IMR-90 (cell line): Measurements from ENCODE around the gene HES6. TPM values are rescaled to one million over a fixed set of nuclear protein-coding genes. Genes with fewer than 3 reads are reported as not detected.

Experiments
- ATAC-seq: fragments of 200-7000 bp; cut with Tn5 transposase; 2 replicates; pipeline ENCODE4 v1.9.1; 2020; ENCODE audit warnings: low read depth, mild to moderate bottlenecking, moderate library complexity
- BruUV-seq: library from RNA; stranded (reverse); fragments of 400-500 nt; replicated peaks from 2 replicates; lab custom pipeline; 2021; lab: Mats Ljungman, UMichigan
- CTCF ChIA-PET: fragments of 300-600 bp; formaldehyde crosslinking; extraction: SDS; loops from one replicate; lab custom pipeline; 2021; ENCODE audit warnings: antibody characterized with exemption; lab: Yijun Ruan, JAX
- POLR2A ChIA-PET: fragments of 300-600 bp; sonication (Branson Sonifier 250); formaldehyde crosslinking; loops from one replicate; lab custom pipeline; 2022; ENCODE audit warnings: antibody characterized with exemption; ENCODE audit not compliant: unreplicated experiment; lab: Charles Lee
- DNase-seq: peaks from one replicate; pipeline ENCODE4 v3.0.0; 2013
- H2AFZ ChIP-seq: replicated peaks from 2 replicates; pipeline ENCODE3; 2013; ENCODE audit warnings: low read length, mild to moderate bottlenecking; ENCODE audit not compliant: poor library complexity
- H2AK5ac ChIP-seq: 2 replicates; pipeline ENCODE4 v1.6.1; 2013; ENCODE audit warnings: low read depth, low read length, inconsistent platforms
- H2AK9ac ChIP-seq: replicated peaks from 2 replicates; pipeline ENCODE3; 2013; ENCODE audit warnings: mild to moderate bottlenecking, low read depth, low read length, moderate library complexity; ENCODE audit not compliant: poor library complexity
- H2BK120ac ChIP-seq: 2 replicates; pipeline ENCODE4 v1.6.1; 2013; ENCODE audit warnings: low read depth, low read length, inconsistent platforms
- H2BK15ac ChIP-seq: 3 replicates; pipeline ENCODE4 v1.6.1; 2013; ENCODE audit warnings: low read depth, low read length, inconsistent platforms
- H2BK20ac ChIP-seq: 2 replicates; pipeline ENCODE4 v1.6.1; 2013; ENCODE audit warnings: low read depth, mild to moderate bottlenecking, inconsistent platforms, low read length, moderate library complexity
- H2BK5ac ChIP-seq: 2 replicates; pipeline ENCODE4 v1.6.1; 2013; ENCODE audit warnings: mild to moderate bottlenecking, low read depth, low read length, inconsistent platforms; ENCODE audit not compliant: poor library complexity, severe bottlenecking
- H3K14ac ChIP-seq: replicated peaks from 2 replicates; pipeline ENCODE4 v1.6.1; 2013; ENCODE audit warnings: low read depth, low read length, inconsistent platforms
- H3K18ac ChIP-seq: 2 replicates; pipeline ENCODE4 v1.6.1; 2013; ENCODE audit warnings: low read depth, low read length, control low read depth
- H3K23ac ChIP-seq: 2 replicates; pipeline ENCODE4 v1.6.1; 2013; ENCODE audit warnings: low read depth, low read length, inconsistent platforms
- H3K27ac ChIP-seq: 2 replicates; pipeline ENCODE4 v1.5.1; 2013; ENCODE audit warnings: mild to moderate bottlenecking, control low read depth, low read length; ENCODE audit not compliant: insufficient read depth
- H3K27me3 ChIP-seq: 2 replicates; pipeline ENCODE4 v1.6.1; 2013; ENCODE audit warnings: low read length; ENCODE audit not compliant: control insufficient read depth, insufficient read depth
- H3K36me3 ChIP-seq: 2 replicates; pipeline ENCODE4 v1.6.1; 2013; ENCODE audit warnings: low read length, mixed read lengths; ENCODE audit not compliant: control insufficient read depth, insufficient read depth
- H3K4ac ChIP-seq: 2 replicates; pipeline ENCODE4 v1.6.1; 2013; ENCODE audit warnings: low read depth, low read length, inconsistent platforms
- H3K4me1 ChIP-seq: 2 replicates; pipeline ENCODE4 v1.6.1; 2013; ENCODE audit warnings: low read length, mixed read lengths; ENCODE audit not compliant: control insufficient read depth, insufficient read depth
- H3K4me2 ChIP-seq: 2 replicates; pipeline ENCODE4 v1.6.1; 2013; ENCODE audit warnings: low read depth, mild to moderate bottlenecking, control low read depth, low read length, moderate library complexity
- H3K4me3 ChIP-seq: 2 replicates; pipeline ENCODE4 v1.5.1; 2013; ENCODE audit warnings: low read depth, mild to moderate bottlenecking, control low read depth, low read length, moderate library complexity; ENCODE audit not compliant: insufficient read depth
- H3K56ac ChIP-seq: 2 replicates; pipeline ENCODE4 v1.6.1; 2013; ENCODE audit warnings: low read length, inconsistent platforms; ENCODE audit not compliant: insufficient read depth; ENCODE audit errors: extremely low read depth
- H3K79me1 ChIP-seq, 2 experiments: 2 replicates each; pipeline ENCODE4 v1.6.1; 2013; ENCODE audit warnings: low read length in 2 of 2, inconsistent platforms in 1 of 2, low read depth in 1 of 2
- H3K9ac ChIP-seq: 2 replicates; pipeline ENCODE4 v1.6.1; 2013; ENCODE audit warnings: low read depth, low read length, control low read depth
- H3K9me1 ChIP-seq: 2 replicates; pipeline ENCODE4 v1.6.1; 2013; ENCODE audit warnings: low read length, inconsistent platforms; ENCODE audit not compliant: insufficient read depth
- H3K9me3 ChIP-seq: 2 replicates; pipeline ENCODE4 v1.6.1; 2013; ENCODE audit warnings: low read length; ENCODE audit not compliant: control insufficient read depth, insufficient read depth
- H4K20me1 ChIP-seq: 2 replicates; pipeline ENCODE4 v1.6.1; 2013; ENCODE audit warnings: low read length, inconsistent platforms; ENCODE audit not compliant: insufficient read depth
- H4K5ac ChIP-seq: 2 replicates; pipeline ENCODE4 v1.6.1; 2013; ENCODE audit warnings: mild to moderate bottlenecking, low read depth, low read length, control low read depth
- H4K8ac ChIP-seq, 2 experiments: 2 replicates each; pipeline ENCODE4 v1.6.1; 2013; ENCODE audit warnings: low read depth in 2 of 2, low read length in 2 of 2, control low read depth in 1 of 2, inconsistent platforms in 1 of 2
- H4K91ac ChIP-seq: 2 replicates; pipeline ENCODE4 v1.6.1; 2013; ENCODE audit warnings: low read depth, low read length, inconsistent platforms; ENCODE audit not compliant: insufficient read depth
- BHLHE40 ChIP-seq: fragments of 150-350 bp; IDR thresholded peaks from 2 replicates; pipeline ENCODE4 v1.6.1; 2016; ENCODE audit warnings: mild to moderate bottlenecking, low read depth, low read length
- CHD1 ChIP-seq: IDR thresholded peaks from 2 replicates; pipeline ENCODE4 v1.6.1; 2012; ENCODE audit warnings: low read depth, low read length, improper control_type of control experiment
- ELK1 ChIP-seq: fragments of 150-350 bp; IDR thresholded peaks from 2 replicates; pipeline ENCODE4 v1.6.1; 2016; ENCODE audit warnings: low read depth, mild to moderate bottlenecking, low read length, moderate library complexity, borderline replicate concordance
- FOS ChIP-seq: fragments of 150-350 bp; IDR thresholded peaks from 2 replicates; pipeline ENCODE4 v1.6.1; 2016; ENCODE audit warnings: low read depth, low read length
- MAFK ChIP-seq: IDR thresholded peaks from 2 replicates; pipeline ENCODE4 v1.6.1; 2012; ENCODE audit warnings: low read depth, low read length, improper control_type of control experiment
- MAZ ChIP-seq: IDR thresholded peaks from 2 replicates; pipeline ENCODE4 v1.6.1; 2012; ENCODE audit warnings: low read depth, mild to moderate bottlenecking, low read length, improper control_type of control experiment, moderate library complexity, borderline replicate concordance
- MXI1 ChIP-seq: IDR thresholded peaks from 2 replicates; pipeline ENCODE4 v1.6.1; 2012; ENCODE audit warnings: low read depth, mild to moderate bottlenecking, low read length, moderate library complexity, borderline replicate concordance
- POLR2A ChIP-seq: IDR thresholded peaks from 2 replicates; pipeline ENCODE4 v1.6.1; 2012; ENCODE audit warnings: mild to moderate bottlenecking, low read depth, low read length
- RAD21 ChIP-seq: IDR thresholded peaks from 2 replicates; pipeline ENCODE4 v1.6.1; 2012; ENCODE audit warnings: low read length, improper control_type of control experiment
- RCOR1 ChIP-seq: IDR thresholded peaks from 2 replicates; pipeline ENCODE4 v1.6.1; 2012; ENCODE audit warnings: mild to moderate bottlenecking, low read length, improper control_type of control experiment; ENCODE audit not compliant: insufficient replicate concordance
- RFX5 ChIP-seq: IDR thresholded peaks from 2 replicates; pipeline ENCODE4 v1.8.0; 2012; ENCODE audit warnings: low read depth, mild to moderate bottlenecking, low read length, moderate library complexity
- SMC3 ChIP-seq: fragments of 150-350 bp; IDR thresholded peaks from 2 replicates; pipeline ENCODE4 v1.6.1; 2016; ENCODE audit warnings: low read depth, mild to moderate bottlenecking, antibody characterized with exemption, low read length, moderate library complexity
- WGBS, 2 experiments: methylation state at CpG; one replicate each; pipeline versions ENCODE4 v1.1.5 to v1.1.7; 2013; ENCODE audit warnings: missing lambda C conversion rate in 2 of 2; ENCODE audit not compliant: insufficient read length in 1 of 2; ENCODE audit errors: extremely low coverage in 2 of 2; 5-methylcytosine and 5-hydroxymethylcytosine counted together
- dilution Hi-C: fragments of 300-500 bp; cut with HindIII; formaldehyde crosslinking; loops from one replicate; pipeline ENCODE4 v1.14.3; 2018; ENCODE audit warnings: low sequenced_read_pairs; ENCODE audit not compliant: unreplicated experiment
- in situ Hi-C: fragments of 300-500 bp; cut with MboI; formaldehyde crosslinking; loops from 3 replicates; pipeline ENCODE4 v1.14.3; 2019; ENCODE audit warnings: low sequenced_read_pairs, inconsistent platforms, mixed read lengths
- intact Hi-C: fragments of 100-400 bp; cut with micrococcal nuclease; formaldehyde crosslinking; loops from 2 replicates; pipeline ENCODE4 v1.10.0; 2022
- polyA plus RNA-seq, 3 experiments: library from polyadenylated mRNA; depleted of rRNA; stranded (reverse); fragments of >200 nt; gene quantifications; 2 replicates each; pipeline ENCODE4 v1.2.3, GENCODE V29; 2012; ENCODE audit warnings: low replicate concordance in 1 of 3
- total RNA-seq: library from RNA; depleted of rRNA; stranded (reverse); fragments of >200 nt; gene quantifications from 2 replicates; pipeline ENCODE4 v1.2.3, GENCODE V29; 2012
- TF ChIP-seq, protein P1 (sequence below): conservative IDR thresholded peaks from 2 replicates; pipeline ENCODE4 v1.5.1; 2012; ENCODE audit warnings: mild to moderate bottlenecking, low read depth, low read length, improper control_type of control experiment
- TF ChIP-seq, protein P2 (sequence below): fragments of 150-350 bp; IDR thresholded peaks from 2 replicates; pipeline ENCODE4 v1.6.1; 2017; ENCODE audit warnings: mild to moderate bottlenecking, antibody characterized with exemption, low read length, low read depth

The HES6 gene
- total and polyA plus RNA-seq, 2 of the 4 experiments (the other 2 are of a cell fraction) = 1.3 to 3.3 TPM

DNA sequence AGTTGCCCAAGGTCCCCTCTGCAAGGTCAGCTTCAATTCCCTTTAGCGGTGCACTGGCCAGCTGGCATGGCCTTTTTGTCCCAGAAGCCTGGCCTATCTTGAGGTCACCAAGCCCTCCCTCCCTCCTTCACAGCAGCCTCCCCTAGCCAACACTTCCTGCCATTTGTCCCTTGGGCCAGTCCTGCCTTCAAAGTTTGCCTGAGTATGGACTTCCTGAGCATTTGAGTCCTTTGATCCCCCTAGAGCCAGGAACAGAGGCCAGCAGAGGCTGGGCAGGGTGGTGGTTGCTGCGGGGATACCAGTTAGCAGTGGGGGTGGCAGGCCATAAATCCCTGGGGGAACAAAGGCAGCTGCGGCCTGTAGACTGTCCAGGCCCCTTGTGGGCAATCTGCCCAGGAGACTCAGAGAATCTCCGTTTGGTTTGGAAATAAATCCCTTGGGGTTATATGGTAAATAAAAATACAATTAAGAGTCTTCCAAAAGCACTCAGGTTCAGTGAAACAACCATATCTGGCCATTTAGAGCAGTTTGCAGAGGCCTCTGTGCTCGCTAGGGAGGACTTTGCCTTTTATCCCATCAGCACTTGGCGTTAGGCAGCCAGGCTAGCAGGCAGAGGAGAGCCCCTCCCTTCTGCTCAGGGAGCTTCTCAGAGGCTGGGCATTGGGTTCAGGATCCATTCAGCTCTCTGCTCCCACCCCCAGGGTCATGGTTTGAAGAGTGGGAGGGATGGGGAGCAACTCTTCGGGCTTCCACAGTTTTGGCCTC is 3.1 kb upstream of the HES6 start:
- Histone ChIP-seq H3K4ac (no peak overlapping the region), H2AK5ac (no peak overlapping the region), H3K36me3 (peaks cover 4% of the 10 kb centered on the region; the same call in 1 of the 2 replicates), H3K4me3 (no peak overlapping the region), H3K18ac (no peak overlapping the region), H2BK15ac (no peak overlapping the region), H3K27ac (no peak overlapping the region), H3K14ac (no peak overlapping the region), H4K91ac (no peak overlapping the region), H2AFZ (no peak overlapping the region), H3K9me1 (no peaks in the 10 kb centered on the region), H2BK20ac (no peak overlapping the region), H2AK9ac (no peak overlapping the region), H3K4me1 (peaks cover 2% of the 10 kb centered on the region; the same call in 1 of the 2 replicates), H4K8ac (no peak overlapping the region), H3K9me3 (no peaks in the 10 kb centered on the region), H3K79me1 (peaks cover 0 to 2% of the 10 kb centered on the region in 2 experiments; a peak in 1 of 4 replicates), H3K56ac (no peak overlapping the region), H3K27me3 (peaks cover 9% of the 10 kb centered on the region), H4K5ac (no peak overlapping the region), H3K4me2 (no peak overlapping the region), H2BK120ac (no peak overlapping the region), H4K20me1 (no peaks in the 10 kb centered on the region), H3K23ac (no peak overlapping the region), H3K9ac (no peak overlapping the region), H2BK5ac (no peak overlapping the region)
- no peak for DNase-seq
- in situ Hi-C loops = no loop called here
- TF ChIP-seq SMC3 (no peak), MAFK (no peak), BHLHE40 (no peak), MAZ (no peak), RCOR1 (no peak), CHD1 (no peak), RAD21 (no peak), MXI1 (no peak), POLR2A (no peak), ELK1 (no peak), RFX5 (no peak), FOS (no peak)
- TF ChIP-seq, protein P1, sequence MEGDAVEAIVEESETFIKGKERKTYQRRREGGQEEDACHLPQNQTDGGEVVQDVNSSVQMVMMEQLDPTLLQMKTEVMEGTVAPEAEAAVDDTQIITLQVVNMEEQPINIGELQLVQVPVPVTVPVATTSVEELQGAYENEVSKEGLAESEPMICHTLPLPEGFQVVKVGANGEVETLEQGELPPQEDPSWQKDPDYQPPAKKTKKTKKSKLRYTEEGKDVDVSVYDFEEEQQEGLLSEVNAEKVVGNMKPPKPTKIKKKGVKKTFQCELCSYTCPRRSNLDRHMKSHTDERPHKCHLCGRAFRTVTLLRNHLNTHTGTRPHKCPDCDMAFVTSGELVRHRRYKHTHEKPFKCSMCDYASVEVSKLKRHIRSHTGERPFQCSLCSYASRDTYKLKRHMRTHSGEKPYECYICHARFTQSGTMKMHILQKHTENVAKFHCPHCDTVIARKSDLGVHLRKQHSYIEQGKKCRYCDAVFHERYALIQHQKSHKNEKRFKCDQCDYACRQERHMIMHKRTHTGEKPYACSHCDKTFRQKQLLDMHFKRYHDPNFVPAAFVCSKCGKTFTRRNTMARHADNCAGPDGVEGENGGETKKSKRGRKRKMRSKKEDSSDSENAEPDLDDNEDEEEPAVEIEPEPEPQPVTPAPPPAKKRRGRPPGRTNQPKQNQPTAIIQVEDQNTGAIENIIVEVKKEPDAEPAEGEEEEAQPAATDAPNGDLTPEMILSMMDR = no peak
- TF ChIP-seq, protein P2, sequence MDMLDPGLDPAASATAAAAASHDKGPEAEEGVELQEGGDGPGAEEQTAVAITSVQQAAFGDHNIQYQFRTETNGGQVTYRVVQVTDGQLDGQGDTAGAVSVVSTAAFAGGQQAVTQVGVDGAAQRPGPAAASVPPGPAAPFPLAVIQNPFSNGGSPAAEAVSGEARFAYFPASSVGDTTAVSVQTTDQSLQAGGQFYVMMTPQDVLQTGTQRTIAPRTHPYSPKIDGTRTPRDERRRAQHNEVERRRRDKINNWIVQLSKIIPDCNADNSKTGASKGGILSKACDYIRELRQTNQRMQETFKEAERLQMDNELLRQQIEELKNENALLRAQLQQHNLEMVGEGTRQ = no peak
- intact Hi-C loops = no loop called here
- no TSS peak for BruUV-seq
- POLR2A ChIA-PET = no interaction called here
- ATAC-seq = no peak
- 43% methylated on average over 1 of the region's 7 CpGs; no CpG with 5 or more reads in 1 of the 2 experiments for WGBS, 2 experiments
- CTCF ChIA-PET = interaction anchor here (1.3 kb wide), 1 partner anchor 17 kb away, joined by 3 read pairs; no protein-coding TSS in a partner anchor
- dilution Hi-C loops = no loop called here
